WTC11 (cell line): ENCODE results near the gene NANOS1. TPM values are rescaled to one million over a fixed set of nuclear protein-coding genes. Genes with fewer than 3 reads are reported as not detected.

ENCODE experiments used
- ATAC-seq: fragments of 200-7000 bp; cut with Tn5 transposase; 2 replicates; pipeline ENCODE4 v1.10.0; 2021; ENCODE audit warnings: mild to moderate bottlenecking, moderate library complexity
- Bru-seq: library from RNA; stranded (reverse); fragments of 400-500 nt; gene quantifications from one replicate; lab custom pipeline; 2021; lab: Mats Ljungman, UMichigan
- CTCF ChIA-PET: fragments of 300-600 bp; sonication (Branson Sonifier 250); formaldehyde crosslinking; loops from one replicate; lab custom pipeline; 2021; ENCODE audit warnings: antibody characterized with exemption; lab: Charles Lee
- POLR2A ChIA-PET: fragments of 350-600 bp; sonication (Branson Sonifier 250); formaldehyde crosslinking; loops from one replicate; lab custom pipeline; 2021; ENCODE audit warnings: antibody characterized with exemption; lab: Charles Lee
- DNase-seq: peaks from one replicate; pipeline ENCODE4 v3.0.0; 2021; ENCODE audit warnings: low spot score
- H3K27ac Mint-ChIP-seq: 2 replicates; pipeline ENCODE4 v1.8.0; 2021; ENCODE audit warnings: mixed read lengths
- H3K27me3 Mint-ChIP-seq: 2 replicates; pipeline ENCODE4 v1.8.0; 2021; ENCODE audit warnings: low read depth, mild to moderate bottlenecking, moderate library complexity, mixed read lengths
- H3K36me3 Mint-ChIP-seq: 2 replicates; pipeline ENCODE4 v1.8.0; 2021; ENCODE audit warnings: mixed read lengths
- H3K4me1 Mint-ChIP-seq: 2 replicates; pipeline ENCODE4 v1.8.0; 2022; ENCODE audit warnings: mixed read lengths
- H3K4me3 Mint-ChIP-seq: 2 replicates; pipeline ENCODE4 v1.8.0; 2021; ENCODE audit warnings: mild to moderate bottlenecking, moderate library complexity, mixed read lengths
- H3K9me3 Mint-ChIP-seq: 2 replicates; pipeline ENCODE4 v1.8.0; 2021; ENCODE audit warnings: mixed read lengths
- AFF4 ChIP-seq: sonication (generic); formaldehyde crosslinking; IDR thresholded peaks from 2 replicates; pipeline ENCODE4 v1.8.1; 2023; ENCODE audit warnings: mild to moderate bottlenecking, missing genetic modification reagents, borderline replicate concordance
- ATF1 ChIP-seq: sonication (generic); formaldehyde crosslinking; IDR thresholded peaks from 2 replicates; pipeline ENCODE4 v1.8.1; 2023; ENCODE audit warnings: mild to moderate bottlenecking, moderate library complexity, missing genetic modification reagents
- E2F5 ChIP-seq: sonication (generic); formaldehyde crosslinking; IDR thresholded peaks from 2 replicates; pipeline ENCODE4 v1.8.1; 2022; ENCODE audit warnings: mild to moderate bottlenecking, moderate library complexity, missing genetic modification reagents
- MXD4 ChIP-seq: fragments of 250-450 bp; sonication (Bioruptor Pico); IDR thresholded peaks from 2 replicates; pipeline ENCODE4 v1.8.0; 2021; ENCODE audit warnings: mild to moderate bottlenecking, moderate library complexity, borderline replicate concordance
- SMAD4 ChIP-seq: sonication (generic); formaldehyde crosslinking; IDR thresholded peaks from 2 replicates; pipeline ENCODE4 v1.8.0; 2022; ENCODE audit warnings: mild to moderate bottlenecking, missing genetic modification reagents
- STAT6 ChIP-seq: sonication (generic); formaldehyde crosslinking; conservative IDR thresholded peaks from 2 replicates; pipeline ENCODE4 v1.8.1; 2023; ENCODE audit warnings: mild to moderate bottlenecking, low read depth, missing genetic modification reagents, moderate library complexity
- ZNF263 ChIP-seq: sonication (generic); formaldehyde crosslinking; IDR thresholded peaks from 2 replicates; pipeline ENCODE4 v1.8.1; 2022; ENCODE audit warnings: low read depth, mild to moderate bottlenecking, moderate library complexity, missing genetic modification reagents
- ZNF423 ChIP-seq: fragments of 250-450 bp; sonication (Bioruptor Pico); IDR thresholded peaks from 2 replicates; pipeline ENCODE4 v2.1.2; 2022; ENCODE audit warnings: mild to moderate bottlenecking, moderate library complexity
- ZNF532 ChIP-seq: fragments of 250-450 bp; sonication (Bioruptor Pico); IDR thresholded peaks from 2 replicates; pipeline ENCODE4 v1.9.0; 2021; ENCODE audit warnings: mild to moderate bottlenecking, borderline replicate concordance
- long read RNA-seq, 3 experiments: library from RNA in 1 of 3; library from capped mRNA in 1 of 3; library from polyadenylated mRNA in 1 of 3; unstranded in 2 of 3; stranded (forward) in 1 of 3; transcript quantifications; one replicate each; pipeline ENCODE4 v2.0.0, GENCODE V29; 2021
- total RNA-seq: library from RNA; stranded (reverse); gene quantifications from 3 replicates; pipeline ENCODE4 v1.2.3, GENCODE V29; 2021
- TF ChIP-seq, protein P1 (sequence below): sonication (generic); formaldehyde crosslinking; IDR thresholded peaks from 2 replicates; pipeline ENCODE4 v1.8.1; 2023; ENCODE audit warnings: mild to moderate bottlenecking, missing genetic modification reagents

Gene NANOS1
- 2.9 to 4.3 TPM (median 2.9 TPM) in 3 replicates for total RNA-seq
- Bru-seq, nascent RNA = percentile 53 among the genes with signal in this experiment
- long read RNA-seq, experiment 1, full-length matches to known transcripts = 38 of 39 reads
- long read RNA-seq, experiment 1, partial matches to known transcripts = 0 of 39 reads
- long read RNA-seq, experiment 1, other reads (novel, unspliced or antisense) = 1 of 39 reads
- long read RNA-seq, experiment 2, full-length matches to known transcripts = 6 of 6 reads
- long read RNA-seq, experiment 2, partial matches to known transcripts = 0 of 6 reads
- long read RNA-seq, experiment 2, other reads (novel, unspliced or antisense) = 0 of 6 reads
- long read RNA-seq, experiment 3 = 0 reads

DNA sequence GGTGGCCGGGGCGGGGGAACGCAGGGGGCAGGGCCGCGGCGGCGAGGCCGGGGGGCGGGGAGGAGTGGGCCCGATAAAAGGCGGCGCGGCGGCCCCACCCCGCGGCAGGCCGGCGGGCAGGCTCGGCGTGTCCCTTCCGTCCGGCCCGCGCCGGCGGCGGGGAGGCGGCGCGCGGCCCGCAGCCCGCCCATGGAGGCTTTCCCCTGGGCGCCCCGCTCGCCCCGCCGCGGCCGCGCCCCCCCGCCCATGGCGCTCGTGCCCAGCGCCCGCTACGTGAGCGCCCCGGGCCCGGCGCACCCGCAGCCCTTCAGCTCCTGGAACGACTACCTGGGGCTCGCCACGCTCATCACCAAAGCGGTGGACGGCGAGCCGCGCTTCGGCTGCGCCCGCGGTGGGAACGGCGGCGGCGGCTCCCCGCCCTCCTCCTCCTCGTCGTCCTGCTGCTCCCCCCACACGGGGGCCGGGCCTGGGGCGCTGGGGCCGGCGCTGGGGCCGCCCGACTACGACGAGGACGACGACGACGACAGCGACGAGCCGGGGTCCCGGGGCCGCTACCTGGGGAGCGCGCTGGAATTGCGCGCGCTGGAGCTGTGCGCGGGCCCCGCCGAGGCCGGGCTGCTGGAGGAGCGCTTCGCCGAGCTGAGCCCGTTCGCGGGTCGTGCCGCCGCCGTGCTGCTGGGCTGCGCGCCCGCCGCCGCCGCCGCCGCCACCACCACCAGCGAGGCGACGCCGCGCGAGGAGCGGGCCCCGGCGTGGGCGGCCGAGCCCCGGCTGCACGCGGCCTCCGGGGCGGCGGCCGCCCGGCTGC is at the start of gene NANOS1:
NANOS1 (plus strand) TSS at position 102 of the 808 bp plus-strand sequence; CDS start at position 190, 88 bp downstream.
- ChIA-PET CTCF (interaction anchor here (1.0 to 1.3 kb wide), 5 partner anchors 23 to 436 kb away, joined by 3 to 4 read pairs (median 3); no protein-coding TSS in a partner anchor), POLR2A (interaction anchor here (0.6 to 2.0 kb wide), 6 partner anchors 50 to 788 kb away, joined by 3 to 6 read pairs (median 3); partner anchors contain the start of genes CACUL1 and DENND10)
- H3K9me3 Mint-ChIP-seq = no peaks in the 10 kb centered on the region
- peak; percentile 17; the same call in 1 of the 2 replicates for TF ChIP-seq ATF1 (CRISPR knock-in tag)
- TF ChIP-seq ZNF423 (CRISPR knock-in tag) = 0 out of 2 replicates have a peak, but pooled peaks have one; percentile 20
- TF ChIP-seq ZNF263 (CRISPR knock-in tag) = 0 out of 2 replicates have a peak, but pooled peaks have one; percentile 24
- TF ChIP-seq STAT6 (CRISPR knock-in tag) = 0 out of 2 replicates have a peak, but pooled peaks have one; percentile 12
- TF ChIP-seq MXD4 (CRISPR knock-in tag) = no peak
- TF ChIP-seq, protein P1, sequence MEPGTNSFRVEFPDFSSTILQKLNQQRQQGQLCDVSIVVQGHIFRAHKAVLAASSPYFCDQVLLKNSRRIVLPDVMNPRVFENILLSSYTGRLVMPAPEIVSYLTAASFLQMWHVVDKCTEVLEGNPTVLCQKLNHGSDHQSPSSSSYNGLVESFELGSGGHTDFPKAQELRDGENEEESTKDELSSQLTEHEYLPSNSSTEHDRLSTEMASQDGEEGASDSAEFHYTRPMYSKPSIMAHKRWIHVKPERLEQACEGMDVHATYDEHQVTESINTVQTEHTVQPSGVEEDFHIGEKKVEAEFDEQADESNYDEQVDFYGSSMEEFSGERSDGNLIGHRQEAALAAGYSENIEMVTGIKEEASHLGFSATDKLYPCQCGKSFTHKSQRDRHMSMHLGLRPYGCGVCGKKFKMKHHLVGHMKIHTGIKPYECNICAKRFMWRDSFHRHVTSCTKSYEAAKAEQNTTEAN (CRISPR knock-in tag) = 0 out of 2 replicates have a peak, but pooled peaks have one; percentile 6
- TF ChIP-seq AFF4 = no peak
- ATAC-seq = peak; percentile 12
- peaks cover 12% of the 10 kb centered on the region for H3K36me3 Mint-ChIP-seq
- peaks cover 6% of the 10 kb centered on the region for H3K27me3 Mint-ChIP-seq
- peak; percentile 54 for DNase-seq
- peaks cover 27% of the 10 kb centered on the region for H3K4me1 Mint-ChIP-seq
- peak within 1 kb of the TSS; percentile 68 for H3K4me3 Mint-ChIP-seq
- no peak within 1 kb of the TSS for H3K27ac Mint-ChIP-seq

DNA sequence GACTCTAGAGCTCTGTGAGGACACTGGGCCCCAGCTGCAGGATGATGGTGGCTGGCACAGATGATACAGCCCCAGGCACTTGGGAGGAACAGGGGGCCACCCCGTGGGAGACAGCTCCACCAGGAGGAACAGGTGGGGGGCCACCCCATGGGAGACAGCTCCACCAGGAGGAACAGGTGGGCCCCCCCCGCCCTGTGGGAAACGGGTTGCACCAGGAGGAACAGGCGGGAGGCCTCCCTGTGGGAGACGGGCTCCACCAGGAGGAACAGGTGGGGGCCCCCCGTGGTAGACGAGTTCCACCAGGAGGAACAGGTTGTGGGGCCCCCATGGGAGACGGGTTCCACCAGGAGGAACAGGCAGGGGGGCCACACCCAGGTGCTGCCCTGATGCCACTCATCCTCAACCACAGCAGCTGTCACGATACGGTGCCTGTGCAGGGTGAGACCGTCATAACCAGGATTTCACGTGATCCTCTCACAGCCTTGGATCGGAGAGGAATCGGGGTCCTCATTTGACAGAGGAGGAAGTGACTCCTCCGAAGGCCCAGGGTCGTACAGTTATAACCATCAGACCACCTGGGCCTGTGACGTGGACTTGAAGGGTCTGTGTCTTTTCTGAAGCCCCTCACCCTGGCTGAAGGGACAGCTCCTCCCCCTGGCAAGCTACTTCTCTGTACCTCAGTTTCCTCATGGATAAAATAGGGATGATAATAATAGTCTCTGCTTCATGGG is 49.2 kb upstream of the NANOS1 start:
- Mint-ChIP-seq H3K27me3 (no peaks in the 10 kb centered on the region), H3K4me3 (no peak overlapping the region), H3K27ac (no peak overlapping the region), H3K9me3 (peaks cover 20% of the 10 kb centered on the region), H3K36me3 (peaks cover 8% of the 10 kb centered on the region), H3K4me1 (peaks cover 6% of the 10 kb centered on the region)
- DNase-seq (no peak), ATAC-seq (no peak)
- ChIA-PET POLR2A (no interaction called here), CTCF (no interaction called here)
- TF ChIP-seq SMAD4 (CRISPR knock-in tag) (no peak), E2F5 (no peak), ZNF532 (CRISPR knock-in tag) (no peak)
